ENCODE measurements around the gene NLRC4.
A peak's percentile ranks its signal among the peaks of the same experiment; 100 is the strongest.

Gene NLRC4

DNA sequence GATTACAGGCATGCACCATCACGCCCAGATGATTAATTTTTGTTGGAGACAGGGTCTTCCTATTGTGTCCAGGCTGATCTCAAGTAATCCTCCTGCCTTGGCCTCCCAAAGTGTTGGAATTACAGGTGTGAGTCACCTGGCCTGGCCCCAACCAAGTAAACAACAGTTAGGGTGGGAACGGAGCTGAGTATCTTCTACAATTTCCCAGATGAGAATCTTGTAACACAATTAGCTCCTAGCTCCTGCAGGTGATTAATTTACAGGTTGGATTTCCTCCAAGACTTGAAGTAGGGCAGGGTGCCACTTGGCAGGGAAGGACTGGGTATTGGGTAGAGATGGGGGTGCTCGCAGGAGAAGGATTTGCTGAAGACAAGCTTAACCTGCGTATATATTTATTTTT is 17.8 kb downstream of the NLRC4 start:
- no peak for DNase-seq (ENCODE audit: low read depth)
- TF ChIP-seq, protein P1, sequence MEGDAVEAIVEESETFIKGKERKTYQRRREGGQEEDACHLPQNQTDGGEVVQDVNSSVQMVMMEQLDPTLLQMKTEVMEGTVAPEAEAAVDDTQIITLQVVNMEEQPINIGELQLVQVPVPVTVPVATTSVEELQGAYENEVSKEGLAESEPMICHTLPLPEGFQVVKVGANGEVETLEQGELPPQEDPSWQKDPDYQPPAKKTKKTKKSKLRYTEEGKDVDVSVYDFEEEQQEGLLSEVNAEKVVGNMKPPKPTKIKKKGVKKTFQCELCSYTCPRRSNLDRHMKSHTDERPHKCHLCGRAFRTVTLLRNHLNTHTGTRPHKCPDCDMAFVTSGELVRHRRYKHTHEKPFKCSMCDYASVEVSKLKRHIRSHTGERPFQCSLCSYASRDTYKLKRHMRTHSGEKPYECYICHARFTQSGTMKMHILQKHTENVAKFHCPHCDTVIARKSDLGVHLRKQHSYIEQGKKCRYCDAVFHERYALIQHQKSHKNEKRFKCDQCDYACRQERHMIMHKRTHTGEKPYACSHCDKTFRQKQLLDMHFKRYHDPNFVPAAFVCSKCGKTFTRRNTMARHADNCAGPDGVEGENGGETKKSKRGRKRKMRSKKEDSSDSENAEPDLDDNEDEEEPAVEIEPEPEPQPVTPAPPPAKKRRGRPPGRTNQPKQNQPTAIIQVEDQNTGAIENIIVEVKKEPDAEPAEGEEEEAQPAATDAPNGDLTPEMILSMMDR (IDR thresholded peaks at IDR 0.05; ENCODE audit: low read length, missing control alignments): no peak
- no peak overlapping the region for H3K4me3 ChIP-seq (replicated peaks; ENCODE audit: low read depth, low read length)

DNA sequence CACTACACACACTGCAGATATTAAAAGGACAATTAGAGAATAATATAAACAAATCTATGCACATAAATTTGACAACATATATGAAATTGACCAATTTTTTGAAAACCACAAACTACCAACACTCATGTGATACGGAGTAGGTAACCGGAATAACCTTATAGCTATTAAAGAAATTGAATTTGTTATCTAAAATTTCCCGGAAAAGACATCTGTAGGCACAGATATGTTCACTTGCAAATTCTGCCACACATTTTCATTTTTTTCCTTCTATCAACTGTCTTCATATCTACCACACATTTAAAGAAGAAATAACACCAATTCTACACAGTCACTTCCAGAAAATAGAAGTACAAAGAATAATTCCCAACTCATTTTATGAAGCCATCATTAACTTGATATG is 22.4 kb downstream of the NLRC4 start:
- TF ChIP-seq, protein P1 (IDR thresholded peaks at IDR 0.05; ENCODE audit: low read length, missing control alignments): no peak
- no peak overlapping the region for H3K4me3 ChIP-seq (replicated peaks; ENCODE audit: low read depth, low read length)
- DNase-seq (ENCODE audit: low read depth): no peak

- no peak overlapping the region for H3K4me3 ChIP-seq (replicated peaks; ENCODE audit: low read depth, low read length)
- no peak for DNase-seq (ENCODE audit: low read depth)
- TF ChIP-seq, protein P1 (IDR thresholded peaks at IDR 0.05; ENCODE audit: low read length, missing control alignments): no peak
Observed at GRCh38 chr2:32237996-32238395, 26.7 kb downstream of the NLRC4 start.

DNA sequence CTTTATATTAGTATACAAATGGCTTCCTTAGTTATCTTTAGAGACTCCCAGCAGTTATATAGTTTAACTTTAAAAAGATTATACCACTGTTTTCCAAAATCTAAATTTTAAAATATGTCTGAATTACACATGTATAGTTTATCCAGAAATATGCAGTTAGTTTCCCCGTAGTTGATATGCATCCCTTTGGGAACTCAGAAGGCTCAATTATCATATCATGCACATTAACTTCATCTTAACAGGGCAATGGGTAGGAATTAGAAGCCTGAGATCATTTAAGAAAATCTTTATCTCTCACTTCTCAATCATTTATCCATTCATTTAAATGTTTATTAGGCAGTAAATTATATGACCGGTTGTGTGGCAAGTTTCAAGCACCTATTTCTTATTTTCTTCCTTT is 27.2 kb downstream of the NLRC4 start:
- DNase-seq (ENCODE audit: low read depth): no peak
- TF ChIP-seq, protein P1 (IDR thresholded peaks at IDR 0.05; ENCODE audit: low read length, missing control alignments): no peak
- H3K4me3 ChIP-seq (replicated peaks; ENCODE audit: low read depth, low read length): no peak overlapping the region

DNA sequence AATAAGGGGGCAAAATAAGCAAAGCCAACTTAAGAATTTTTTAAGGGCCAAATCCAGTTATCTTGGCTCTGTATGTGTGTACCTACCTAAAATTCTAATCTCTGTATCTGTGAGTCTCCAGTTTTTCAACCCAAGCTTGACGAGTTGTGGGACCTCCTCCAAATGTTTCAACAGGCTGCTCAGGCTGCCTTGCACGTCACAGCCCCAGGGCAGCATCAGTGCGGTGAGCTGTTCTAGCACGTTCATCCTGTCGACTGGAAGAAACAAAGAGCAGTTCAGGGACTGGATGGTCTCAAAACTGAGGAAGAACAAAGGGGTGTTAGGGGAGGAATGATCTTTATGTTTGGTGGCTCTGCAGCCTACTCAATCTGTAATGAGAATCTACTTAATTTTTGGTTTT is 29.4 kb downstream of the NLRC4 start:
- H3K4me3 ChIP-seq (replicated peaks; ENCODE audit: low read depth, low read length): no peak overlapping the region
- TF ChIP-seq, protein P1 (IDR thresholded peaks at IDR 0.05; ENCODE audit: low read length, missing control alignments): no peak
- DNase-seq (ENCODE audit: low read depth): peak; percentile 20

DNA sequence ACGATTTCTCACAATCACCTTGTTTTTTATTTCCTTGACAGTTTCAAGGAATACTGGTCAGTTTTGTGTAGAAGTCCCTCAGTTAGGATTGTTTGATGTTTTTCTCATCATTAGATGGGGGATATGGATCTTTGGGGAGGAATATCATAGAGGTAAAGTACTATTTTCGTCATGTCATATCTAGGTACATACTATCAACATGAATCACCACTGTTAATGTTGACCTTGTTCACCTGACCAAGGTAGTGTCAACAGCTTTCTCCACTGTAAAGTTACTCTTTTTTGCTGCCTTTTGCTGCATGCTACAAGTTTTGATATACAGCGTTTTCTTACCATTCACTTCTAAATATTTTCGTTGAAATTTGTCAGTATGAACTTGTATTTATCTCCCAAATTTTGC is 32.7 kb downstream of the NLRC4 start:
- no peak for DNase-seq (ENCODE audit: low read depth)
- TF ChIP-seq, protein P1 (IDR thresholded peaks at IDR 0.05; ENCODE audit: low read length, missing control alignments): no peak
- no peak overlapping the region for H3K4me3 ChIP-seq (replicated peaks; ENCODE audit: low read depth, low read length)

DNA sequence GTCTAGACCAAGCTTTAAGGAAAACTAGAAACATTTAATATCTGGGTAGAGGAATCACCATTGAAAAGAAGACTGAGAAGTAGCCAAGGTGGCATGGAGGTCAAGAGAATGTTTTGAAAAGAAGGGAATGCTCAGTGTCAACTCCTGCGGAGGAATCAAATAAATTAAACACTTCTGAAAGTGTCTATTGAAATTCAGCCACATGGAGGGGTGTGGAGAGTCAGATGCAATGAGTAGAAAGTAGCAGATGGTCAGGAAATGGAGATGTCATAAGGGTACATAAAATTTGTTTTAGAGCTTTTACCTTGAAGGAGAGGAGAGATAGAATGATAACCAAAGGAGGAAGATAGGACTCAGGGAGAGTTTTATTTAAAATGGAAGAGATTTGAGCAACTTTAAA is 35.1 kb downstream of the NLRC4 start:
- DNase-seq (ENCODE audit: low read depth): no peak
- H3K4me3 ChIP-seq (replicated peaks; ENCODE audit: low read depth, low read length): no peak overlapping the region
- TF ChIP-seq, protein P1 (IDR thresholded peaks at IDR 0.05; ENCODE audit: low read length, missing control alignments): no peak
